CD4-positive, alpha-beta memory T cell (primary cell): ENCODE results near the gene SLC13A3. TPM values are rescaled to one million over a fixed set of nuclear protein-coding genes. Genes with fewer than 3 reads are reported as not detected.
A peak's percentile ranks its signal among the peaks of the same experiment; 100 is the strongest.

Experiments used
- CTCF ChIA-PET: fragments of 350-600 bp; sonication (Branson Sonifier 250); formaldehyde crosslinking; loops from one replicate; lab custom pipeline; 2021; ENCODE audit warnings: inconsistent platforms; ENCODE audit not compliant: partially characterized antibody; lab: Charles Lee
- POLR2A ChIA-PET: fragments of 350-600 bp; sonication (Branson Sonifier 250); formaldehyde crosslinking; loops from one replicate; lab custom pipeline; 2021; ENCODE audit not compliant: partially characterized antibody; lab: Charles Lee
- DNase-seq, 5 donors: peaks; one replicate each; pipeline versions ENCODE4 v3.0.0 to v3.0.0-alpha.2; 2020 to 2022; ENCODE audit warnings: mixed read lengths in 1 of 5
- H3K27ac ChIP-seq: one replicate; pipeline ENCODE4 v1.7.0; 2013; ENCODE audit warnings: low read depth, low read length
- H3K27me3 ChIP-seq: 2 replicates; pipeline ENCODE4 v1.7.0; 2013; ENCODE audit warnings: mild to moderate bottlenecking, low read length, moderate library complexity; ENCODE audit not compliant: insufficient read depth
- H3K36me3 ChIP-seq: 2 replicates; pipeline ENCODE4 v1.7.0; 2013; ENCODE audit warnings: mild to moderate bottlenecking, low read length, moderate library complexity; ENCODE audit not compliant: insufficient read depth
- H3K4me1 ChIP-seq: 2 replicates; pipeline ENCODE4 v1.7.0; 2013; ENCODE audit warnings: mild to moderate bottlenecking, low read length, moderate library complexity; ENCODE audit not compliant: insufficient read depth
- H3K4me3 ChIP-seq, 2 donors: one replicate each; pipeline ENCODE4 v1.7.0; 2013; ENCODE audit warnings: low read length in 2 of 2, mild to moderate bottlenecking in 1 of 2
- H3K9me3 ChIP-seq, 2 donors: one replicate each; pipeline ENCODE4 v1.7.0; 2013; ENCODE audit warnings: low read length in 2 of 2, control low read depth in 1 of 2; ENCODE audit not compliant: control insufficient read depth in 1 of 2
- H3K27ac Mint-ChIP-seq, 7 donors: one replicate each; pipeline ENCODE4 v1.8.0; 2020 to 2021; ENCODE audit warnings: mixed read lengths in 7 of 7, mild to moderate bottlenecking in 6 of 7, inconsistent platforms in 3 of 7, moderate library complexity in 3 of 7
- H3K27me3 Mint-ChIP-seq, 2 donors: one replicate each; pipeline ENCODE4 v1.8.0; 2020 to 2021; ENCODE audit warnings: mixed read lengths in 2 of 2
- H3K36me3 Mint-ChIP-seq, 2 donors: one replicate each; pipeline ENCODE4 v1.8.0; 2020 to 2021; ENCODE audit warnings: mixed read lengths in 2 of 2, inconsistent platforms in 1 of 2, mild to moderate bottlenecking in 1 of 2
- H3K4me1 Mint-ChIP-seq, 4 donors: one replicate each; pipeline ENCODE4 v1.8.0; 2020 to 2021; ENCODE audit warnings: mixed read lengths in 4 of 4, mild to moderate bottlenecking in 1 of 4
- H3K4me3 Mint-ChIP-seq, 8 donors: one replicate each; pipeline ENCODE4 v1.8.0; 2020 to 2021; ENCODE audit warnings: mixed read lengths in 8 of 8, mild to moderate bottlenecking in 7 of 8, moderate library complexity in 6 of 8, inconsistent platforms in 3 of 8
- H3K9me3 Mint-ChIP-seq, 8 donors: one replicate each; pipeline ENCODE4 v1.8.0; 2020 to 2021; ENCODE audit warnings: mixed read lengths in 8 of 8, mild to moderate bottlenecking in 5 of 8, inconsistent platforms in 3 of 8, moderate library complexity in 1 of 8
- intact Hi-C: fragments of 100-400 bp; cut with micrococcal nuclease; formaldehyde crosslinking; loops from one replicate; pipeline ENCODE4 v1.15.1; 2023
- polyA plus RNA-seq, 2 donors: library from polyadenylated mRNA; unstranded; fragments of 300-500 nt; fragmentation: Illumina TruSeq; gene quantifications; one replicate each; pipeline ENCODE4 v1.2.3, GENCODE V29; 2021
- total RNA-seq, 2 experiments: library from RNA; stranded (reverse); gene quantifications; one replicate each; pipeline ENCODE4 v1.2.3, GENCODE V29; 2021

The SLC13A3 gene
- total and polyA plus RNA-seq, 4 experiments from 2014 or later = 0.36 TPM; not detected in 3

GRCh38 chr20:46652699-46653098 is 1.4 kb upstream of the SLC13A3 start:
- H3K9me3 ChIP-seq = no peaks in the 10 kb centered on the region
- H3K27ac ChIP-seq = no peak overlapping the region
- intact Hi-C loops = no loop called here
- peaks cover 0 to 3% (median 0%) of the 10 kb centered on the region in 4 donors for H3K4me1 Mint-ChIP-seq
- no peaks in the 10 kb centered on the region for H3K36me3 ChIP-seq
- peaks cover 17 to 28% of the 10 kb centered on the region in 2 donors for H3K27me3 Mint-ChIP-seq
- peaks cover 0 to 3% (median 0%) of the 10 kb centered on the region in 8 donors for H3K9me3 Mint-ChIP-seq
- no peak overlapping the region for H3K4me3 ChIP-seq
- no peaks in the 10 kb centered on the region for H3K36me3 Mint-ChIP-seq
- H3K27ac Mint-ChIP-seq = no peak overlapping the region
- POLR2A ChIA-PET = no interaction called here
- no peak for DNase-seq
- CTCF ChIA-PET = interaction anchor here (1.2 kb wide), 1 partner anchor 11 kb away, joined by 3 read pairs; no protein-coding TSS in a partner anchor
- peaks cover 4% of the 10 kb centered on the region for H3K27me3 ChIP-seq
- H3K4me1 ChIP-seq = no peaks in the 10 kb centered on the region
- no peak overlapping the region for H3K4me3 Mint-ChIP-seq

- Histone ChIP-seq H3K4me1 (no peaks in the 10 kb centered on the region), H3K36me3 (no peaks in the 10 kb centered on the region), H3K27me3 (peaks cover 4% of the 10 kb centered on the region), H3K4me3 (no peak overlapping the region), H3K9me3 (no peaks in the 10 kb centered on the region), H3K27ac (no peak overlapping the region)
- DNase-seq = no peak
- peaks cover 19 to 28% of the 10 kb centered on the region in 2 donors for H3K27me3 Mint-ChIP-seq
- H3K36me3 Mint-ChIP-seq = no peaks in the 10 kb centered on the region
- peaks cover 0 to 3% (median 0%) of the 10 kb centered on the region in 4 donors for H3K4me1 Mint-ChIP-seq
- peak overlapping the region in 1 of 8 donors; percentile 63 for H3K4me3 Mint-ChIP-seq
- intact Hi-C loops = no loop called here
- CTCF ChIA-PET = no interaction called here
- peak overlapping the region in 1 of 7 donors; percentile 26 for H3K27ac Mint-ChIP-seq
- peaks cover 0 to 3% (median 0%) of the 10 kb centered on the region in 8 donors for H3K9me3 Mint-ChIP-seq
- POLR2A ChIA-PET = no interaction called here
Measured at GRCh38 chr20:46650575-46651090, 626 bp downstream of the SLC13A3 start.

GRCh38 chr20:46649965-46650542 is 1.2 kb downstream of the SLC13A3 start:
- no peaks in the 10 kb centered on the region for H3K4me1 ChIP-seq
- no peak for DNase-seq
- no peaks in the 10 kb centered on the region for H3K36me3 Mint-ChIP-seq
- no peak overlapping the region for H3K4me3 Mint-ChIP-seq
- H3K4me1 Mint-ChIP-seq = peaks cover 0 to 3% (median 0%) of the 10 kb centered on the region in 4 donors
- no peak overlapping the region for H3K27ac Mint-ChIP-seq
- H3K36me3 ChIP-seq = no peaks in the 10 kb centered on the region
- no peak overlapping the region for H3K4me3 ChIP-seq
- POLR2A ChIA-PET = no interaction called here
- CTCF ChIA-PET = no interaction called here
- no peaks in the 10 kb centered on the region for H3K9me3 ChIP-seq
- peaks cover 0 to 3% (median 0%) of the 10 kb centered on the region in 8 donors for H3K9me3 Mint-ChIP-seq
- H3K27me3 ChIP-seq = peaks cover 4% of the 10 kb centered on the region
- no peak overlapping the region for H3K27ac ChIP-seq
- intact Hi-C loops = no loop called here
- peaks cover 19 to 29% of the 10 kb centered on the region in 2 donors for H3K27me3 Mint-ChIP-seq

GRCh38 chr20:46649650-46649949 is 1.7 kb downstream of the SLC13A3 start:
- no peak for DNase-seq
- no peaks in the 10 kb centered on the region for H3K4me1 ChIP-seq
- no peaks in the 10 kb centered on the region for H3K36me3 ChIP-seq
- no peak overlapping the region for H3K27ac ChIP-seq
- Mint-ChIP-seq H3K9me3 (peaks cover 0 to 3% (median 0%) of the 10 kb centered on the region in 8 donors), H3K27ac (no peak overlapping the region), H3K27me3 (peaks cover 19 to 27% of the 10 kb centered on the region in 2 donors), H3K4me1 (peaks cover 0 to 3% (median 0%) of the 10 kb centered on the region in 4 donors), H3K36me3 (no peaks in the 10 kb centered on the region), H3K4me3 (no peak overlapping the region)
- H3K9me3 ChIP-seq = no peaks in the 10 kb centered on the region
- intact Hi-C loops = no loop called here
- POLR2A ChIA-PET = no interaction called here
- H3K4me3 ChIP-seq = no peak overlapping the region
- CTCF ChIA-PET = no interaction called here
- peaks cover 4% of the 10 kb centered on the region for H3K27me3 ChIP-seq

GRCh38 chr20:46648903-46649649 is 2.2 kb downstream of the SLC13A3 start:
- Mint-ChIP-seq H3K9me3 (peaks cover 0 to 3% (median 0%) of the 10 kb centered on the region in 8 donors), H3K4me3 (no peak overlapping the region), H3K27me3 (peaks cover 19 to 25% of the 10 kb centered on the region in 2 donors), H3K36me3 (no peaks in the 10 kb centered on the region), H3K4me1 (peaks cover 0 to 3% (median 0%) of the 10 kb centered on the region in 4 donors), H3K27ac (no peak overlapping the region)
- ChIA-PET POLR2A (no interaction called here), CTCF (no interaction called here)
- H3K36me3 ChIP-seq = no peaks in the 10 kb centered on the region
- H3K4me3 ChIP-seq = no peak overlapping the region
- intact Hi-C loops = no loop called here
- H3K27ac ChIP-seq = no peak overlapping the region
- DNase-seq = no peak
- peaks cover 4% of the 10 kb centered on the region for H3K27me3 ChIP-seq
- no peaks in the 10 kb centered on the region for H3K9me3 ChIP-seq
- no peaks in the 10 kb centered on the region for H3K4me1 ChIP-seq

- intact Hi-C loops = no loop called here
- H3K9me3 Mint-ChIP-seq = peaks cover 0 to 3% (median 0%) of the 10 kb centered on the region in 8 donors
- H3K4me1 Mint-ChIP-seq = peaks cover 0 to 3% (median 0%) of the 10 kb centered on the region in 4 donors
- ChIA-PET CTCF (no interaction called here), POLR2A (no interaction called here)
- no peak overlapping the region for H3K4me3 Mint-ChIP-seq
- H3K27me3 Mint-ChIP-seq = peaks cover 15 to 18% of the 10 kb centered on the region in 2 donors
- H3K27ac ChIP-seq = no peak overlapping the region
- H3K27ac Mint-ChIP-seq = no peak overlapping the region
- no peaks in the 10 kb centered on the region for H3K4me1 ChIP-seq
- no peak overlapping the region for H3K4me3 ChIP-seq
- no peaks in the 10 kb centered on the region for H3K36me3 Mint-ChIP-seq
- H3K36me3 ChIP-seq = no peaks in the 10 kb centered on the region
- no peak for DNase-seq
- peaks cover 4% of the 10 kb centered on the region for H3K27me3 ChIP-seq
- no peaks in the 10 kb centered on the region for H3K9me3 ChIP-seq
Measured at GRCh38 chr20:46647469-46647868, 3.8 kb downstream of the SLC13A3 start.

- H3K27me3 Mint-ChIP-seq = peaks cover 14 to 17% of the 10 kb centered on the region in 2 donors
- H3K27ac Mint-ChIP-seq = no peak overlapping the region
- intact Hi-C loops = no loop called here
- no peaks in the 10 kb centered on the region for H3K36me3 Mint-ChIP-seq
- Histone ChIP-seq H3K36me3 (no peaks in the 10 kb centered on the region), H3K4me1 (no peaks in the 10 kb centered on the region), H3K9me3 (no peaks in the 10 kb centered on the region), H3K27me3 (peaks cover 4% of the 10 kb centered on the region), H3K4me3 (no peak overlapping the region), H3K27ac (no peak overlapping the region)
- ChIA-PET POLR2A (no interaction called here), CTCF (no interaction called here)
- peaks cover 0 to 3% (median 0%) of the 10 kb centered on the region in 4 donors for H3K4me1 Mint-ChIP-seq
- no peak overlapping the region for H3K4me3 Mint-ChIP-seq
- H3K9me3 Mint-ChIP-seq = peaks cover 0 to 1% (median 0%) of the 10 kb centered on the region in 8 donors
- DNase-seq = no peak
Measured at GRCh38 chr20:46646659-46647380, 4.4 kb downstream of the SLC13A3 start.
